Stimulated activated CD8-positive, alpha-beta memory T cell treated with anti-CD3 and anti-CD28 coated beads, Interleukin-7, amount 100 ng/mL, for 4 hours (primary cell): ENCODE results near the gene RSPRY1.

Source experiments
- DNase-seq, 2 donors: peaks; one replicate each; pipeline ENCODE4 v3.0.0-alpha.2; 2020; ENCODE audit warnings: low read depth in 2 of 2

The RSPRY1 gene

DNA sequence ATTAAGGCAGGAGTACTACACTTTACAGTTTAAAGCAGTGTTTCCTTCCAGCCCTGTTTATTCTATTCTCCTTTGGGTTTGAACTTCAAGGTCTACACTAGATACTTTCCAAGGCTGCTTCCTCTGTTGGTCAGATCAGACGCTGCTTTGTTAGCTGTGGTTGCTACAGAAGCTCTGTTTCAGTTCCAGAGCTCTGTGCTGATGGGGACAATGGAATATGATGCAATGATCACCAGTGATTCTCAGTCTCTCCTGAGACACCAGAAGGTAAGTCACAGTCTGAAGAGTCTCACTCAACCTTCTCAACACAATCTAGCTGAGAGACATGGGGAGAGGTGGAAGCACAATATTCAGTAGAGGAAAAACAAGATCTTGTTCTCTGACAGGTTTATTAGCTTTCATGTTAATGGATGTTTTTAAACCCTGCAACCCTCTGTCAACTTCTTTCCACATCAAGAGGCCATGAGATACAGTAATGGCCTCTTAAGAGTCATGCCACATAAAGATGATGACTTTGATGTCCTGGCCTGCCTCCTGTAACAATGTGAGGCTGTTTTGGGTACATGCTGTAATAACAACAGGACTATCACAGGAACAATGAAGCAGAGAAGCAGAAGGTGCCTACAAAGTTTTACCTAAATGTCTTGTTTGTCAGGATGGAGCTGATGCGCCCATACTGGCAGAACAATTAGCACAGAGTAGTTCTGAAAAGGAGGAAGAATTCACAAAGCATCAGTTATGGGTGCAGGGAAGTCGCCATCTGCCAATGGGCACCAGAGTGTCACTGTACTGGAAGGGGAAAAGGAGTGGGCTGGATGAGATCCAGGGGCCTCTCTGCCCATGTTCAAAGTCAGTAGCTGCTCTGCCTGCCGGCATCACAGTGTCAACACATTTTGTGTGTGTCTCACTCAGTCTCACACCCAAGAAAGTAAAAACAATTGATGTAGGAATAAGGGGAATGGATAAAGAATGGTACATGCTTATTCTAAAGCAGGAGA lies 33.7 kb upstream of the RSPRY1 start:
- DNase-seq, result no peak

DNA sequence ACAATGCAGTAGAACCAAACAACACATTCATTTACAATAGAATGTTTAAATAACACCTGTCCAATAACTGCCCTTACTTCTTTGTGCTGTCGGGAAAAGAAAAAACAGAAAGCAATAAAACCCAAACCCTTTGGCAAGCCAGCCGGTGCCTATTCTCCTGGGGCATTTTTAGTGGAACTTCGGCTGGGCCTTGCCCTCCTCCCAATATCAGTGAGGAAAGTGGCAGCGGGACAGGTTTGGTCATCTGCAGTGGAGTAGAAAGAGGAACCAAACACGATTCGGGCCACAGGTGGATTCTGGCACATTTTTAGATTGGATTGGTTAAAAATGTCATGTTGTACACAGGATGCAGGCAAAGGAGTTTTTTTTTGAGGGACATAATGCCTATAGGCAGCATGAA lies 32.3 kb upstream of the RSPRY1 start:
- no peak for DNase-seq

DNA sequence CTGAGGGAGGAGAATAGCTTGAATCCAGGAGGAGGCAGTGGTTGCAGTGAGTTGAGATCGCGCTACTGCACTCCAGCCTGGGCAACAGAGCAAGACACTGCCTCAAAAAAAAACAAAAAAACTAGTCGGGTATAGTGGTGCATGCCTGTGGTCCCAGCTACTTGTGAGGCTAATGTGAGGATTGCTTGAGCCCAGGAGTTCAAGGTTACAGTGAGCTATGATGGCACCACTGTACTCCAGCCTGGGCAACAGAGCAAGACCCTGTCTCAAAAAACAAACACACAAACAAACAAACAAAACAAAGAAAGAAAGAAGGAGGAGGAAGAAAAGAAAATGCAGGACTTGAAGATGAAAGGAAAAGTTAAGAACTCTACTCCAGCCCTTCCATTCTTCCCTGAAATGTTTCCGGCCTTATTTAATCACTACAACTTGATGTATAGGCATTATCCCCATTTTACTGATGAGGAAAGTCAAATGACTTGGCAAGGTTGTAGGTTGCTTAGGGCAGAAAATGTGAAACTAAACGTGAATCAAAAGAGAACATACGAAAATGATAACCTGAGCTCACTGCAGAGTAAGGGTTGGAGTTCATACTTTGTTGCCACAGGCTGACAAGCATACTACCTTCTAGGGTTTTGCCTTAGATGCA lies 30.3 kb upstream of the RSPRY1 start:
- DNase-seq, result no peak

DNA sequence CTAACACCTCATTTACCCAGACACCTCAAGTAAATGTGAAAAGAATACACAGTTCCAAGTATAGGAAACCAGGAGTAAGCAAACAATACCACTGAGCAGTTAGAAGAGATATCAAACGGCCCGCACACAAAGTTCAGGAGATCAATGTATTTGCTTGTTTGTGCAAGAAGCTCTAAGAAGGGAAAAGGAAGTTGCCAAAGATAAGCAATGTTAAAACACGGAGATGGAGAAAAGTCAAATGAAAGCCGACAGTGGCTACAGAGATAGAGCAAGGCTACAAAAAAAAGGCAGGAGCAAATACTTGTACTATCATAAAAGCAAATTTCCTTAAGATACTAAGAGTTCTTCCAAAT lies 29.8 kb upstream of the RSPRY1 start:
- no peak for DNase-seq

DNA sequence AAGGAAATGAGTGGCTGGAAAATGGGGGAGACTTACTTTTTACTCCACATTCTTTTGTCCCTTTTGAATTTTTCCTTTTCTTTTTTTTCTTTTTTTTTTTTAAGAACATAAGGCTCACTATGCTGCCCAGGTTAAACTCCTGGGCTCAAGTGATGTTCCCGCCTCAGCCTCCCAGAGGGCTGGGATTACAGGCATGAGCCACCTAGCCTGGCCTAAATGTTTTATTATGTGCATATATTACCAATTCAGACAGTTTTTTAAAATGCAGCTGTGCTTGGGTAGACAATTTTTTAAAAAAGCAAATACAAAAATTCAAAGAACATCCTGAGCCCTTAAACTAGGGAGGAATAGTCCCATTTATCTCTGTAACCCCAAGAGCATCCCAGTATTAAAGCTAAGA lies 28.6 kb upstream of the RSPRY1 start:
- no peak for DNase-seq

DNA sequence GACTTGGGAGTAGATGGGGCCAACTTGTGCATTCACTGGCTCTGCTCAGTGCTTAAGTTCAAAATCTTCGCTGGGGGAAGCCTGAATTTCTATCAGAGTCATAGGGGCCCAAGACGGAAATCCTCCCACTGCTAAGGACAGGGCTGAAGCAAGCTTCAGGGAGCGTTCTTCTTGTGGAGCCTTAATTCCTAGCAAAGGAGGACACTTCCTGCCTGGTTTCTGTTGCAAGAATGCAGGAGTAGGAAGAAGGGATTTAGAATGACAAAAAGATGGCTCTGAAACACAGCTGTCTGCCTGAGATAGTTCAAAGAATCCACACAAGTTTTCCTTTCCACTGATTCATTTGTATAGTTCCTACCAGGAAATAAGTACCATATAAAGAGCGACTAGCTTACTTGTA lies 26.7 kb upstream of the RSPRY1 start:
- no peak for DNase-seq

DNA sequence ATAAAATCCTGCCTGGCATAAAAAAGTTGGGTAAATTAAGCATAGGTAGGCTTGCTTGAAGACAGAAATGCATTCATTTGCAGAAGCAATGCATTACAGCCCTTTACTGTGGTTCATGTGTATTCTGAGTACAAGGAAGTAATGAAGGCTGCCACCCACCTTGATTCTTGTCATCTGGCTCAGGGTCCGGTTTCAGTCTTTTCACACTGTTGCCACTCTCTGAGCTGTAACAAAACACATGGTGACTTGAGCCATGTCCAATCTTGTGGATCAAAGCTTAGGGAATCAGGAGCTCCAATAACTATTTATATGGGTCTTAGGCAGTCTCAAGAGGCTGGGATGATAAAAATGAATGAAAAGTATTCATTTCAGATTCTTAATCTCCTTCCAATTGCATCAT lies 22.3 kb upstream of the RSPRY1 start:
- no peak for DNase-seq

DNA sequence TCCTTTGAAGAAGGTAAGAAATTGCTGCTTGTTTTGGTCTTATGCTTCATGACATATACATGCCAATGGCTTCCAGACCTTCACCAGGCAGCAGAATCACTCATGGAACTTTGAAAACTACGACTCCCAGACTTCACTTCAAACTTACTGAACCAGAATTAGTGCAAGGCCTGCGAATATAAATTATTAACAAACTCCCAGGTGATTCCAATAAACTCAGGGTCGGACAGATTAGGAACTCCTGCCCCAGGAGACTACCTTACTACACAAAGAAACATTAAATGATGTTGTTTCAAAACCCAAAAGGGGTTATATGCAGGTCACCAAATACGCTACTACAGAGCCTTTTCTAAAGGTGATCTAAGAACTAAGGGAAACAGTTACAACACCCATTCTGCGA lies 20.6 kb upstream of the RSPRY1 start:
- no peak for DNase-seq

DNA sequence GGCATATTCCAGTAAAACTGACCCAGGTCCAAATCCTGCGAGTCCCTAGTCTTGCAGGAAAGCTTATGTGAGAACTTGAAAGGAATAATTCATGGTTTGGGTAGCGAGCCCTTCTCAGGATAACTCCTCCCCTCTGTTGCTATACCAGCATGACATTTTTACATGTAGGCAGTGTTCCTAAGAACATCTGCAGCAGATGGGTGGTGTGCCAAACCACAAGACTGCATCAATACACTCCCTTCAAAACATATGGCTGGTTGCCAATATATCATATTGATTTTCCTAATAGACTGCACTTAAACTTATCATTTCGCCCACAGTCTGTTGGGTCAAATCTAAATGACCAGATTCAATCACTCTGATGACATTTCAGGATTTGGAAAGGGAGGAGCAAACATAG lies 20.2 kb upstream of the RSPRY1 start:
- no peak for DNase-seq

DNA sequence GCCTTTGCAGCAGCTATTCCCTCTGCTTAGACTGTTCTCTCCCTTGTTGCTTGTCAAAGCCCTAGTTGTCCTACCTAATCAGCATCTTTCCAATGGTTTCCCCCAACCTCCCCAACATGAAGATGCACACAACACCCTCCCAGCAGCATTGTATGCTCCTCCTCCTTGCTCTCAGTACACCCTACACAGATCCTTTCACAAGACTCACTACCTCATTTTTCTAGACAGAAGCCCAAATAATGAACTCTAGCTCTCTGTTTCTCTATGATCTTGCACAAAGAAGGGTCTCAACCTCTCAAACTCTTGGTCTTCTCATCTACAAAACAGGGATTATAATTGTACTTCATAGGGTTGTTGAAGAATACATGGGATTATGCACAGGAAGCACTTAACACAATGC lies 19.7 kb upstream of the RSPRY1 start:
- DNase-seq, result no peak

DNA sequence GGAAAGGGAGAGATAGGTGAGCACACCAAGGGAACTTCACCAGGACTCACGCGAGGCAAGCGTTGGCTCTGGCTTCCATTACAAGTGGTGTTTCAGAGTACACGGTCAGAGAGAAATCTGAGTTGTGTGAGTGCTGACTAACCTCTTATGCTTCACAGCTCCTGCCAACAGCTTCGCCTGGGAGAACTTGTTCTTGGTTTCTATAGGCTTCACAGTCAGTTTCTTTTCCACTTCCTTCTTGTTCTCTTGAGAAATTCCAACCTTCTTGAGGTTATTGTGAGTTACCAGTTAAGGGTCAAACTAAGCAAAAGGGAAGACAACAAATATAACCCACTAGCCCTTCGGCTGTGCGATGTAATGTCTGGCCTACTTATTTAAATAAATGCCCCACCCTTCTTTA lies 19.2 kb upstream of the RSPRY1 start:
- no peak for DNase-seq

DNA sequence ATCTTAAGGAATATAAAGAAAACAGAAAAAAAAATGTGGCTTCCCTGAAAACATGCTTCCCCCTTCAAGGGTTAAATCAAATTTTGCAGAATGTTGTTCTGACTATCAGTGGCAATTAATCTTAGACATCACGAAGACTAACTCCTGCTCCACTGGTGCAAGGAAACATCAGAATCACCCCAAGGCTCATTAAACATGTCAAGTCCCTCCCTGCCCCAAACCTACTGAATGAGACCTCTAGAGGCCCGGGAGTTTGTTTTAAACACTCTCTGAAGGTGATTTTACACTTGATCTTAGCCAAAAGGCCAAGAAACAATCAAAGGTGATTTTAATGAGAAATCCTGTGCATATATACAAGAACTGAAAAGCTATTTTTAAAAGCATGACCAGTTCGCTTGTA lies 18.6 kb upstream of the RSPRY1 start:
- no peak for DNase-seq

DNA sequence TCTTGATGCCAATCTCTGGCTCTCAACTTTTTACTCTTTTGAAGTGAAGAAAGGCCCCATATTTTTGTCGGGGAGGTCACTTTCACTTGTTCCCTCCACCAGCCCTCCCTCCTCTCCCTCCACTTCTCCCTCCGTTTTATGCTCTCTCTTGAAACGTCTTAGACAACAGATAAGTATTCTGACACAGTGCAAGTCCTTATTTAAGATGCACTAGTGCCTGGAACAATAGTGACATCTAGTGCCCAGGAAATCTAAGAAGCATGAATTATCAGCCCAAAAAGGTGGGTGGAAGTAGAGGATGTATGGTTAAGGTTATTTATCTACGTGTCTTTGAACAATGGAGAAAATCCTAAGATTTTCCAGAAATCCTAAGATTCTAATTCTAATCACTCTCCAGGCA lies 18.2 kb upstream of the RSPRY1 start:
- DNase-seq, result no peak

DNA sequence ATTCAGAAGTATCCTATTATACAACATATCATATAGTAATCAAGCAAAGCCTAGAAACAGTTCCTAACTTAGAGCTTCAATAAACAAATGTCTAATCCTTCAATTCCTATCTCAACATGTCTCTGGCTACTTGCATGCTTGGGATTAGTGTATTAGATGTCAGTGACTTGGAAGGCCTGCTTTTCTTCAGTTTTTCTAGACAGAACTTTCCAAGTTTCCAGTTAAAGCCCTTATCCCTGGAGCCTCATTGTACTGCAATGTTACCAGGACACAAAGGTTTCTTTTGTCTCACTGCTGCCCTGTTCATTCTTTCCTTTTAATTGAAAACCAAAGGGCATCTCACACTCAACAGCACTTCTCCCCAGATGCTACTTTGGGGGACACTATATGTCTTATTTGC lies 16.8 kb upstream of the RSPRY1 start:
- DNase-seq, result no peak

DNA sequence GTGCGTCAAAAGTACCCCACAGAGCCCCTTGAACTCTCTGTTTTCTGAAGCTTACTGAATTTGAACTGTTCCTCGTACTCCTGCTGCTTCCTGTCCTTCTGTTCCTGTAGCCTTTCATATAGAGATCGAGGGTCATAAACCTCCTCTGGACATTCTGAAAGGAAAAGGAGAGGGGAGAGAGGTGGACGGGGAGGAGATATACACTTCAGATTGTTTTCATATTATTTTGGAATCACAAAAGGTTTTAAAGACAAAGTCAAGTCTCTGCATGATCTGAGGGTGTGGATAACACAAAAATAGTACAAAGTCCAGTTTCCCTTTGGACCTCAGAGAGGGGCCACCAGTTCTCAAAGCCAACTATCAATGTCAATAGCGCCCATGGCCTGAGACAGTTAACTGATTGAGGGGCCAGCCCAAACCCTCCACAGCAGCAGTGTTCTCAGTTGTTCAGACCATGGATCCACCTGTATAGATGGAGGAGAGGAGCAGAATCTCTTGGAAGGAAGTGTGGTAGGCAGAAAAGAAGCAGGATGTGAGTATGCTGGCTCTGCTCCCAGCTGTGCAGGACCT lies 13.3 kb upstream of the RSPRY1 start:
- DNase-seq, result no peak

DNA sequence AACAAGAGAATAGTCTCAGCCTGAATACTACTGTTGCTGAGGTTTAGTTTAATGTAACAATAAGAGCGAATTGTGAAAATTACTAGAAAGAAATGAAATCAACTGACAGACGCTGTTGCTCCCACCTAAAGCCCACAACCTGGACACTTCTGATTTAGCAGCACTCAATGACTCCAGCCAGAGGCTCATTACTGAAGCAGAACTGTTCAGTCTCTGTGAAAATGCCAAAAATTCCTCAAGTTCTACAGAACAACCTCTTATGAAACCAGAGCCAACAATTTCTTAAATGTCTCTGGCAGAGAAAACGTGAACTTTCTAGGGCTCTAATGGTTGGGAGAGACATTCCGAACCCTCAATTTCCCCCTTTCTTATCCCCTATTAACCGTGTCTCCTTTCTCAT lies 10.2 kb upstream of the RSPRY1 start:
- no peak for DNase-seq

DNA sequence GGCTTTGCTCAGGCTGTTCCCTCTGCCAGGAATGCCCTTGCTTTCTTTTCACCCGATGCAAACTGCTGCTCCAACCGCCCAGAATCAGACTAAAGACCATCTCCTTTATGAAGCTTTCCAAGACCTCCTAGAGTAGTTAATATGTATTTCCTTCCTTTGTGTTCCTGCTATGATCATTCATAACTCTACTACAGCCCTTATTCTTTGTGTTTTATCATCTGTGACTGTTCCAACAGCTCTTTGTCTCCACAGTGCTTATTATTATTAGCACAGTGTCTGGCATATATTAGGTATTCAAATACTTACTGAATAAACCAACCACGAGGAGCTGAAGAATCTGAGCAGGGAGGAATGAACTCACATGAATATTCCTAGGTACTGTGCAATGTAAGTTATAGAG lies 7.9 kb upstream of the RSPRY1 start:
- DNase-seq, result no peak

DNA sequence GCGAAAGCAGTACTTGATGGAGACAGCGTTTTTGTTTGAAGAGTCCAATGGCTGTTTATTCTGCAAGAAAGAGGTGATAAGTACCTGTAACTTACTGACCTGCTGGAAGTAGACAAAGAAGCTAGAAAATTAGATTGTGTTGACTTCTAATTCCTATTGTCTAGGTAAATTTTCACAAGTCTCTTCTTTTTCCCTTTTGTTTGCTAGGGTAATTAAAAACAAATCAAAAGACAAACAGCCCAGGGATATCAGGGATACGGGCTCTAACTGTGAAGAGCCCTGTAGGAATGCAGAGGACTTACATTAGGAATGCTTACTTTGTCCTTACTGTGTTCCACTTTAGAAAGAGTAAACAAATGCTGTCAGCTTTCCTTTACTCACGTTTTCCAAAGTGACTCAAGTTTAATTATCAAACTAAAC lies 7.3 kb upstream of the RSPRY1 start:
- no peak for DNase-seq

DNA sequence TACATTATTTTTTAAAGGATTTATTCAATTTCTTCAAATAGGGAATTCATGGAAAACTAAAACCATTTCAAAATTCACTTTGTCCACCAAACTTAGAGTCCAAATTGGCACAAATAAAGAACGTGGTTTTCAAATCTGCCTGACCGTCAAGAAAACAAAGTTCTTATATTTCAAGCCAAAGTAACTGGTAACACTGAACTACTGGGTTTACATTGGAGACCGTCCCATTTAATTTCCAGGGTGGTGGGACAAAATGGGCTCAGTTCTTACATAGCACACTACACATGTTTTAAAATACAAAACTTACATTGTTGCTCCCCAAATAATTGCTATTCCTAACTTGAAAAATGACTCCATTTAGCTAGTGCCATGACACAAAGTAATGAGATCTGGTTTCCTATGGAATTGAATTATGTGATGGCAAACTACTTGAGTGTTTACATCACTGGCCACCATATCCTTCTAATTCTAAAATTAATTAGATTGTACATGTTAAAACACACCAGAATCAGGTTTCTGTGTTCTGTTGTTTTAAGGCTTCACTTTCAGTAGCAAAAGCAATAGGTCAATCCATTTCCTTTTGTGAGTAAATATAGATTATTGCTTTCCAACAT lies 6.8 kb upstream of the RSPRY1 start:
- DNase-seq, result no peak

DNA sequence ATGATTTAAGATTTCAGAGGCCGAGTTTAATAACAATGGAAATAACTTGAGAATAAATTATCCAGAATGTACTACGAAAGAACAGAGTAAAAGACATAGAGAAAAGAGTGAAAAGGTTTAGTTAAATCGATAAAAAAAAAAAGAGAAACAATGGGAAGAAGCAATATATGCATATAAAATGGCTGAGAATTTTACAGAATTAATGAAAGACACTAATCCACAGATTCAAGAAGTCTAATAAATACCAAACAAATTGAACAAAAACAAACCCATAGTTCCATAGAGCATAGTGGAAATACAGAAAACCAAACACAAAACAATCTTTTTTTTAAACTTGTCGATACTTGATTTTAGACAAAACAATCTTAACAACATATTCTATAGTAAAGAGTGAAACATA lies 2.0 kb upstream of the RSPRY1 start:
- DNase-seq, result no peak

DNA sequence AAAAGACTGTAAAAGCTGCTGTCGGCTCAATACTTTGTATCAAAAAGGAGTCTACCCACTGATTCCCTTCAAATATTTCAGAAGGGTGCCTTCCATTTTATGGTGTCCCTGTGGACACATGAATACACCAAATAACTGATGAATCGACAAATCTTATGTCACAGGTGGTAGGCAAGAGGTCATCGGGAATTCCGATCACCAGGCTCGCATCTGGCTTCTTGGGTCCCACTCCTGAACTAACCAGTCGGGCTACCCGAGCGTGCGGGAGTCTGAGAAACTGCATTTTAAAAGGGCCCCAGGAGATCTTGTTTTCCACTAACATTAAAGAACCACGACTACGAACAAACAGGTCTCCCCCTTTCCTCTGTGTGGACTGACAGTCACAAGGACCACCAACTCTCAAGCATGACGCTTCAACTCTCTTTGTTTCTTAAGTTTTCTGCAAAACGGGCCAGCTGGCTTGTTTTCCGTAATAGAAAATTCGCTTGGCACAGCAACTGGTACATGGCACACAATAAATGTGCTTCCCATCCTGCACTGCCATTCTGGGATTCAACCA lies 1.2 kb upstream of the RSPRY1 start:
- DNase-seq, result no peak

DNA sequence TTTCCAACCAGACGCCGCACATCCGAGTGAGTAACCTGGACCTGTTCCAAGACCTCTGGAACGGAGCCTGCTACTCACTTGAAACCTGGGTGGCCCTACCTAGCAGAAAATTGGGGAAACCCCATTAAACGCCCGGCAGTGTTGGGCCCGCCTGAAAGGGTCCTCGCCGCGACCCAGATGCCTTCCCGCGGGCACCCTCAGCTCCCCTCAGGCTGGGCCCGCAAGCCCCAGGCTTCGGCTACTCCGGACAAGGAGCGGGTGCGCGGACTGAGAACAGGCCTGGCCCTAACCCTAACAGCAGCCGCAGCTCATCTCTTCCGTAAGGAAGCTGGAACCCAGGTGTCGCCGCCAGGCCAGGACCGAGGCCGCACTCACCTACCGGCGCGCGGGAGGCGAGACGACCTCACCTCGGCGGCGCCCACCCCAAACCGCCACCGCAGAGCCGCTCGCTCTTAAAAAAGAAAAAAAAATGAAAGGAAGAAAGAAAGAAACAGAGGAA lies 634 bp upstream of the RSPRY1 start:
- DNase-seq, result no peak
